ENCODE data around the gene ASB15.

The ASB15 gene

DNA sequence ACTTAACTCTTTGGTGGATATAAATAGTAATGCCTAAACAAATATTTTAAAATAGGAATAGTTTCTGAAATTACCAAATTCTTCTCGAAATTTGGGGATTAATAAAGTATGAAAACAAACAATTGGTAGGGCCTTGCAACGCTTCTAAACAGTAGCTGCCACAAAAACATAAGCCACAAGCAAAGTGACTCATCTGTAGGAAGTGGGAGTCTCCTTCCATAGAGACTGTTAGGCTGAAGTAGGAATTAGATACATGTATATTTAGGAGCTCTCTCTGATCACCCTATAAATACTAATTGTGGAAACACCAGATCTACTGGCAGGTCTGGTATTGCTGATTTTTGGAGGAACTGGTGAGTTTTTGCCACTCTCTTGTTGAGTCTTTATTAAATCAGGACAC is 48.3 kb downstream of the ASB15 start:
- no peak overlapping the region for H3K27ac ChIP-seq (ENCODE audit: extremely low read depth, low read depth, low read length)
- TF ChIP-seq ZNF670 (tag by site-specific recombination; IDR thresholded peaks at IDR 0.05; ENCODE audit: low read depth): no peak
- TF ChIP-seq ZNF184 (tag by site-specific recombination; IDR thresholded peaks at IDR 0.05): no peak
- TF ChIP-seq ZSCAN23 (tag by site-specific recombination; IDR thresholded peaks at IDR 0.05): no peak
- no peak for TF ChIP-seq ZNF335 (tag by site-specific recombination; conservative IDR thresholded peaks at IDR 0.05)
- no peak for TF ChIP-seq ZNF776 (tag by site-specific recombination; IDR thresholded peaks at IDR 0.05; ENCODE audit: borderline replicate concordance)
- no peak for TF ChIP-seq ZNF114 (tag by site-specific recombination; IDR thresholded peaks at IDR 0.05)
- TF ChIP-seq ZNF560 (tag by site-specific recombination; IDR thresholded peaks at IDR 0.05; ENCODE audit: borderline replicate concordance): no peak
- TF ChIP-seq ZNF555 (tag by site-specific recombination; conservative IDR thresholded peaks at IDR 0.05): no peak
- TF ChIP-seq, protein P1, sequence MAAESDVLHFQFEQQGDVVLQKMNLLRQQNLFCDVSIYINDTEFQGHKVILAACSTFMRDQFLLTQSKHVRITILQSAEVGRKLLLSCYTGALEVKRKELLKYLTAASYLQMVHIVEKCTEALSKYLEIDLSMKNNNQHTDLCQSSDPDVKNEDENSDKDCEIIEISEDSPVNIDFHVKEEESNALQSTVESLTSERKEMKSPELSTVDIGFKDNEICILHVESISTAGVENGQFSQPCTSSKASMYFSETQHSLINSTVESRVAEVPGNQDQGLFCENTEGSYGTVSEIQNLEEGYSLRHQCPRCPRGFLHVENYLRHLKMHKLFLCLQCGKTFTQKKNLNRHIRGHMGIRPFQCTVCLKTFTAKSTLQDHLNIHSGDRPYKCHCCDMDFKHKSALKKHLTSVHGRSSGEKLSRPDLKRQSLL (tag by site-specific recombination; IDR thresholded peaks at IDR 0.05): no peak
- TF ChIP-seq, protein P2, sequence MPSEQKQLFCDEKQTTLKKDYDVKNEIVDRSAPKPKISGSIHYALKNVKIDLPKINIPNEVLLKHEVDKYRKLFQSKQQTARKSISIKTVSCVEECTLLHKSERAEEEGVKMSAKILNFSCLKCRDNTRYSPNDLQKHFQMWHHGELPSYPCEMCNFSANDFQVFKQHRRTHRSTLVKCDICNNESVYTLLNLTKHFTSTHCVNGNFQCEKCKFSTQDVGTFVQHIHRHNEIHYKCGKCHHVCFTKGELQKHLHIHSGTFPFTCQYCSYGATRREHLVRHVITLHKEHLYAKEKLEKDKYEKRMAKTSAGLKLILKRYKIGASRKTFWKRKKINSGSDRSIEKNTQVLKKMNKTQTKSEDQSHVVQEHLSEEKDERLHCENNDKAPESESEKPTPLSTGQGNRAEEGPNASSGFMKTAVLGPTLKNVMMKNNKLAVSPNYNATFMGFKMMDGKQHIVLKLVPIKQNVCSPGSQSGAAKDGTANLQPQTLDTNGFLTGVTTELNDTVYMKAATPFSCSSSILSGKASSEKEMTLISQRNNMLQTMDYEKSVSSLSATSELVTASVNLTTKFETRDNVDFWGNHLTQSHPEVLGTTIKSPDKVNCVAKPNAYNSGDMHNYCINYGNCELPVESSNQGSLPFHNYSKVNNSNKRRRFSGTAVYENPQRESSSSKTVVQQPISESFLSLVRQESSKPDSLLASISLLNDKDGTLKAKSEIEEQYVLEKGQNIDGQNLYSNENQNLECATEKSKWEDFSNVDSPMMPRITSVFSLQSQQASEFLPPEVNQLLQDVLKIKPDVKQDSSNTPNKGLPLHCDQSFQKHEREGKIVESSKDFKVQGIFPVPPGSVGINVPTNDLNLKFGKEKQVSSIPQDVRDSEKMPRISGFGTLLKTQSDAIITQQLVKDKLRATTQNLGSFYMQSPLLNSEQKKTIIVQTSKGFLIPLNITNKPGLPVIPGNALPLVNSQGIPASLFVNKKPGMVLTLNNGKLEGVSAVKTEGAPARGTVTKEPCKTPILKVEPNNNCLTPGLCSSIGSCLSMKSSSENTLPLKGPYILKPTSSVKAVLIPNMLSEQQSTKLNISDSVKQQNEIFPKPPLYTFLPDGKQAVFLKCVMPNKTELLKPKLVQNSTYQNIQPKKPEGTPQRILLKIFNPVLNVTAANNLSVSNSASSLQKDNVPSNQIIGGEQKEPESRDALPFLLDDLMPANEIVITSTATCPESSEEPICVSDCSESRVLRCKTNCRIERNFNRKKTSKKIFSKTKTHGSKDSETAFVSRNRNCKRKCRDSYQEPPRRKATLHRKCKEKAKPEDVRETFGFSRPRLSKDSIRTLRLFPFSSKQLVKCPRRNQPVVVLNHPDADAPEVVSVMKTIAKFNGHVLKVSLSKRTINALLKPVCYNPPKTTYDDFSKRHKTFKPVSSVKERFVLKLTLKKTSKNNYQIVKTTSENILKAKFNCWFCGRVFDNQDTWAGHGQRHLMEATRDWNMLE (tag by site-specific recombination; conservative IDR thresholded peaks at IDR 0.05; ENCODE audit: low read depth): no peak
- no peak for TF ChIP-seq ZNF404 (tag by site-specific recombination; IDR thresholded peaks at IDR 0.05)
- H3K9me3 ChIP-seq (ENCODE audit: control insufficient read depth, insufficient read depth, low read depth, low read length): no peaks in the 10 kb centered on the region
- no peak overlapping the region for H3K4me3 ChIP-seq (ENCODE audit: low read depth, low read length)
- H3K36me3 ChIP-seq (ENCODE audit: control insufficient read depth in 2 of 2, insufficient read depth in 1 of 2, low read length in 2 of 2): no peaks in the 10 kb centered on the region
- CTCF ChIA-PET: interaction anchor here (1.1 kb wide), 1 partner anchor 222 kb away, joined by 3 read pairs; no protein-coding TSS in a partner anchor
- H3K4me1 ChIP-seq (ENCODE audit: control insufficient read depth, insufficient read depth, low read length): no peaks in the 10 kb centered on the region
- POLR2A ChIA-PET: no interaction called here

DNA sequence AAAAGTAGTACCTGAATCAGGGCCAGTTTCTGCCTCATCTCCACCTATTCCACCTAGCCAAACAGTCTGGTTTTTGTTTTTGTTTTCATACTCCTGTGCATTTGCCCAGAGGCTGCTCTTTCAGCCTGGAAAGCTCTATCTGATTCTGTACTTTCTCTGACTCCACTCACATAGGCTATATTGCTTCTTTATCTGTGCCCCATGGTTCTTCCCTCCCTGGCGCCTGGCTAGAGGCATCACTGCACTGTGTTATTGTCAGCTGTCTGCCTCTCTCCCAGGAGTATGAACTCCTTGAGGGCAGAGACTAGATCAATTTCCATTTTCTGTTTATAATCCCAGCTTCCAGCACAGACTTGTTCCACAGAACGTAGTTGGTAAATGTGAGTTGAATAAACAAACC is 49.0 kb downstream of the ASB15 start:
- H3K27ac ChIP-seq (ENCODE audit: extremely low read depth, low read depth, low read length): no peak overlapping the region
- ChIA-PET CTCF (interaction anchor here (1.1 kb wide), 1 partner anchor 222 kb away, joined by 3 read pairs; no protein-coding TSS in a partner anchor), POLR2A (no interaction called here)
- no peaks in the 10 kb centered on the region for H3K36me3 ChIP-seq (ENCODE audit: control insufficient read depth in 2 of 2, insufficient read depth in 1 of 2, low read length in 2 of 2)
- TF ChIP-seq ZNF791 (tag by site-specific recombination; IDR thresholded peaks at IDR 0.05) (no peak), ZNF133 (tag by site-specific recombination; IDR thresholded peaks at IDR 0.05) (no peak), ZNF707 (tag by site-specific recombination; IDR thresholded peaks at IDR 0.05) (no peak), ZNF610 (tag by site-specific recombination; IDR thresholded peaks at IDR 0.05; ENCODE audit: borderline replicate concordance) (no peak), ZNF433 (tag by site-specific recombination; IDR thresholded peaks at IDR 0.05; ENCODE audit: low read depth) (no peak), ZNF391 (tag by site-specific recombination; IDR thresholded peaks at IDR 0.05; ENCODE audit: borderline replicate concordance, low read depth) (no peak), ZNF169 (tag by site-specific recombination; IDR thresholded peaks at IDR 0.05) (no peak), YY2 (tag by site-specific recombination; IDR thresholded peaks at IDR 0.05) (no peak), KLF8 (tag by site-specific recombination; IDR thresholded peaks at IDR 0.05) (no peak), YY1 (tag by site-specific recombination; IDR thresholded peaks at IDR 0.05) (no peak)
- H3K9me3 ChIP-seq (ENCODE audit: control insufficient read depth, insufficient read depth, low read depth, low read length): no peaks in the 10 kb centered on the region
- no peak overlapping the region for H3K4me3 ChIP-seq (ENCODE audit: low read depth, low read length)
- no peaks in the 10 kb centered on the region for H3K4me1 ChIP-seq (ENCODE audit: control insufficient read depth, insufficient read depth, low read length)

Data from HEK293 (cell line).